ENCODE results near the gene AP5M1.
"Not testable (repeated sequence)": the region's sequence is repeated elsewhere in the genome, so short reads cannot be mapped to it uniquely, and the experiment has no call there.

AP5M1 gene

DNA sequence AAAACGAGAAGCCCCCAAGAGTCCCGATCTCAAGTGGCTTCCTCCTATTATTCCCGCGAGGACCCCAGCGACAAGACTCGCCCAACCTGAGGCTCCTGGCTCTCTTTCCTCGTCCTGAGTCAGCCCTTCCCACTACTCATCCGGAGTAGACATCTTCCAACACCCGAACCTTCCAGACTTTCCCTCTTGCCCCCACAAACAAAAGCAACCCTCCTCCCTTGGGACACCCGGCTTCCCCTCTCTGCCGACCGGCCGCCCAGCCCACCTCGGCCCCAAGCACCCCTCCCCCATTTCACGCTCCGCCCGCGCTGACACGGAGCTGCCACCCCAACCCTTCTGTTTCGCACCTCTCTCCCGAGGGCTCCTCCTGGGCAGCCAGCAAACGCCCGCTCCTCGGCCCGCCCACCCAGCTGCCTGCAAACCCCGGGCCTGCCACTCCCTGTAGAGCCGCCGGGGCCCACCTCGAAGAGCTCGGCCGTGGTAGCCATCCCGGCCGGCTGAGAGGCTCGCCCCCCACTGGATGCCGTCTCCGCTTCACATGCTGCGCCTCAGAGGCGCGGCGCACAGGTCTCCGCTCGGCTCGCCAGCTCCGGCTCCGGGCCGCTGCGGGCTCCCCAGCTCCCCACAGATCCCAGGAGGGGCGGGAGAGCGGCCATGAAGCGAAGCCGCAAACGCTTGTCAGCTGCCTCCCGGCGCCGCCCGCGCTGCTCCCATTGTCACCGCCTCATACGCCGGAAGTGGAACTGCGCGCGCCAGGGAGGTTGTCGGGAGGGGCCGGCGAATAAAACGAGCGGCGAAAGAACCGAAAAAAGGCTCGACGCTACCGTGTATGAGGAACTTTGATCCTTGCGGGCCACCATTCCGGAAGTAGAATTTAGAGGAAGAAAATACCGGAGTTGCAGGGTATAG is at the start of gene AP5M1, which contains the start of gene EXOC5:
Gene AP5M1, plus strand, starts transcription at position 811 of the 909 bp plus-strand sequence. CDS start 344 bp downstream, outside the sequence.
Gene EXOC5, minus strand, starts transcription at position 745 of the 909 bp plus-strand sequence. Its CDS starts 257 bp downstream, at position 488.
- peak; percentile 94 for DNase-seq (ENCODE audit: low spot score)

DNA sequence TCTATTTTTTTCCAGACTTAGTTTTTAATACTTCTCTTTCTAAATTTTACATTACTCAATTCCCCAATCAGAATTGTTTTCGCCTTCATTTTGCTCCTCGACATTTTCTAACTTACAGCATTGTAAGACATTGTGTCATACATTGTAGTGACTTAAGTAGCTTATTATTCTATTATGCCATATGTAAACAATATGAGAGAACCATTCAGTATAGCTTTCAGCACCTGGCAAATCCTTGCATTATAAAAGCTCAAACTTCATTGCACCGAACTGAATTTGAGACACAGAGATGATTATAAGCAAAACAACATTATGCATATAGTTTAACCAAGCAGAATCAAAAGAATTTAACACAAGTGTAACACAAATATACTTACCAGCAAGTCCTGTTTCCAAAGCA is 46.8 kb upstream of the AP5M1 start:
- no peak for DNase-seq (ENCODE audit: low spot score)

DNA sequence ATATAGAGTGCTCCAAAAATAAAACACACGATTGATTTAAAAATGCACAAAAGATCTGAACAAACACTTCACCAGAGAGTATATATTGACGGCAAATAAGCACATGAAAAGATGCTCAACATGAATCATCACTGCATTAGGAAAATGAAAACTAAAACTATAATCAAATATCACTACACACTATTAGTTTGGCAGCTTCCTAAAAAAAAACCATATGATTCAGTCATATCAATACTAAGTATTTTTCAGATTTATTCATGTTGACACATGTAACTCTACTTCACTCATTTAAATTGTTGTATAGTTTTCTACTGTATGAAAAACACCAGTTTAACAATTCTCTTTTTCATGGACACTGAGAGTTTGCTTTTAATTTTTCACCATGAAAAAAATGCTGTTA is 41.7 kb upstream of the AP5M1 start:
- no peak for DNase-seq (ENCODE audit: low spot score)

GRCh38 chr14:57228320-57228719 is 40.5 kb upstream of the AP5M1 start:
- DNase-seq (ENCODE audit: low spot score), result not testable (repeated sequence)

DNA sequence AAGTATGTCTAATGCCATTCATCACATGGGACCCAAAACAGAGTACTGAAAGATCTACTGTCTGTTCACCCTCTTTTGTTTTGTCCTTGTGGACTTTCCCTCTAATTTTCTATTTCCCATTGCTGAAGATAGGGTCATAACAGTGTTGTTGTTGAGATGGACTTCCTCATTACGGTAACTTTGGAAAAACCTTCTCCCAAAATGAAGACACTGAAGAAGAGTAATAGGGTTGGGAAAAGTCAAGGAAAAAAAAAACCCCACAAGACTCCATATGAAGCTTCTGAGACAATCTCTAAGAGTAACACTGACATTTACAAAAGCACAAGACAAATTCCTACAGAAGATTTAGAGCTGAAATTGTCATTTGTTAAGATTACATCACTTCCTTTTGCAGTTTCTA is 36.8 kb upstream of the AP5M1 start:
- DNase-seq (ENCODE audit: low spot score), result no peak

DNA sequence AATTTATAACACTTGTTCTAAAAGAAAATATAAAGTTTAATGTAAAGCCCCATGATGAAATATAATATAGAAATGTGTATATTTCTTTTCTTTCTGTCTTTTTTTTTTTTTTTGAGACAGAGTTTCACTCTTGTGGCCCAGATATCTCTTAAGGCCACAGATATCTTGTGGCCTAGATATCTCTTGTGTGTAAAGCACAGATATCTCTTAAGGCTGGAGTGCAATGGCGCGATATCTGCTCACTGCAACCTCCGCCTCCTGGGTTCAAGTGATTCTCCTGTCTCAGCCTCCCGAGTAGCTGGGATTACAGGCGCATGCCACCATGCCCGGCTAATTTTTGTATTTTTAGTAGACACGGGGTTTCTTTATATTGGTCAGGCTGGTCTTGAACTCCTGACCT is 28.7 kb upstream of the AP5M1 start:
- DNase-seq (ENCODE audit: low spot score), result not testable (repeated sequence)

GRCh38 chr14:57243320-57243719 is 25.5 kb upstream of the AP5M1 start:
- DNase-seq (ENCODE audit: low spot score), result no peak

DNA sequence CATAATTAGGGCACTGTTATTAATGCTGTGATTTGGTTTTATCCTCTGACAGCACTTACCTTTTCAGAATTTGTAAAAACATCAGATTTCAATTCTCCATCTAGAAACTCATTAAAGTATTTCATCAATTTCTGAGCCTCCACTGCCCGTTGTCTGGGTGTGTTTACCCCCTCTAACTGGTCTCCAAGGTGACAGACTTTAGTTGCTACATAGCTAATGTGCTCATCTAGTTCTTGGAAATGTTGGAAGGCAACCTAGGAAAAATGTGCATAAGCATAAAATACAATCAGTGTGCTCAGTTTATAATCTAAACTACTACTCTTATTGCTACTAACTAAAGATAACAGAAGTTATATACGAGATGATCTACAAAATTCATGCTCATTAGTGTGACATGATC is 24.7 kb upstream of the AP5M1 start:
- no peak for DNase-seq (ENCODE audit: low spot score)

GRCh38 chr14:57245941-57246340 is 22.8 kb upstream of the AP5M1 start:
- DNase-seq (ENCODE audit: low spot score), result no peak

DNA sequence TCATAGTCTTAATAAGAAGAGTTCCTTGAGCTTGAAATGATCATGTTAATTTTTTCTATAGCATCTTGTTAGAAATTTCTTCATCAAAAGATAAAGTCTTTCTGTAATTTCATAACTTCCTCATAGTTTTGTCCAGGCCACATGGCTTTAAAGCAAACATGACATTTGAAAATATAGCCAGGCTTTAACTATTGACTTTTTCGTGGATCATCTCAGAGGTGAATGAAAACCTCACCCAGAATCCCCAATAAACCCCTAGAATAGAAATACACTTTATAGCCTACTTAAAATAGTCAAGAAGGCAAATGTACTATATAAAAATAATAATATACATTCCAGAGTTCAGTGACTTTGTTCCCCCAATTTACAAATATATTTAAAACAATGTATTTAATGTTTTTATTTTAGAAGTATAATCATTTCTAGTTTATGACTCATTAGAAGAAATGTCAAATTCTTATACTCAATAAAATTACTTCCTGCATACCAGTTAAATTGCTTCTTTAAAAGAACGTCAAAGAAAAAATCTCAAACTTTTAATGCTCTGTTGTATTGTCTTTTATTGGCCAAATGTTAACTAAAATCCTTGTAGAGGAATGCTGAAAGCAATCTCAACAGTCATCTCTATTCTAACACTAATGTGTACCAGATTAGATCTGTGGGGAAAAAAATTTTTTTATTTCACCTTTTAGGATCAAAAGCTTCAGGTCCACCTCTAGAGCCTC is 21.7 kb upstream of the AP5M1 start:
- DNase-seq (ENCODE audit: low spot score), result no peak

DNA sequence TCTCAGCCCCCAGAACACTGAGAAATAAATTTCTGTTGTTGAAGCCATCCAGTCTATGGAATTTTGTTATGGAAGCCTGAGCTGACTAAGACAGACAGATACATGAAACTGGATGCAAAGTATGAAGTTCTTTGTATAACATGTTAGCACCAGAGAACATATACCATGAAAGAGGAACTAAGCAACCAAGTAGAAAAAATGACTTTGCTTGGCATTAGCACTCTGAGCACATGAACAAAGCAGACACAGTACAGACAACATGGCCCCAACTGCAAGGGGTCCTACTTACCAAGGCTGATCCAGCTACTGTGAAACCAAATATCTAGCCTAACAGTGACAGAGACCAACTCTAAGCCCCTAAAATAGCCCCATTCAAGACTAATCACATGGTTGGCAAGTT is 13.9 kb upstream of the AP5M1 start:
- DNase-seq (ENCODE audit: low spot score), result no peak

GRCh38 chr14:57258221-57258620 is 10.6 kb upstream of the AP5M1 start:
- not testable (repeated sequence) for DNase-seq (ENCODE audit: low spot score)

- no peak for DNase-seq (ENCODE audit: low spot score)
These were observed 9.1 kb upstream of the AP5M1 start for GRCh38 chr14:57259672-57260071.

DNA sequence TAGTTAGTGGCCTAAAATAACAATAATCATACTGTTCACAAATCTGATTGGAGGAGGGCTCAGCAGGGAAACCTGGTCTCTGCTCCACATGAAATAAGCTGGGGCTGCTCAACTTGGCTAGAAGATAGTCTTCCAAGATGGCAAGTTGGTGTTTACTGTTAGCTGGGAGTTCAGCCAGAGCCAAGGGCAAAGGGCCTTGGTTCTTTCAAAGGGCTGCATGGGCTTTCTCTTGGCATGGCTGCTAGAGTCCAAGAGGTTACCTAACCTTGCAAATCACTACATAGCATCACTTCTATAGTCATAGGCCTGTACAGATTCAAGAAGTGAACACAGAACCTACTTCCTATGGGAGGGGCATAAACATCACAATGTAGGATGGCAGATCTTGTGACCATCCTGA is 7.2 kb upstream of the AP5M1 start:
- no peak for DNase-seq (ENCODE audit: low spot score)

DNA sequence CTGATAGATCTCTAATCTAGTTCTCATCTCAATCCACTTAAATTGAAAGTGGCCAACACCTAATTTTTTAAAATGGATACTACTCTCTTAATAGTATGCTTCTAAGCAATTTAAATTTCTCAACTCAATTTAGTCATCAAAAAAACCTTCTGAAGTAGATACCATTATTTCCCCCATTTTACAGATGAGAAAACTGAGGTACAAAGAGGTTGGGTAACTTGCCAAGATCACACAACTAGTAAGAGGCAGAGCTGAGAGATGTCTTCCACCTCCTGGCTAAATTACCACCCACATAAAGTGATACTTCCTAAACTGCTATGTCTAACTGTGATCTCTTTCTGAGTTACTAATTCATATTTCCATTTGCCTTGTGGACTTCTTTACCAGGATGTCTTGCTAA is 6.7 kb upstream of the AP5M1 start:
- no peak for DNase-seq (ENCODE audit: low spot score)

DNA sequence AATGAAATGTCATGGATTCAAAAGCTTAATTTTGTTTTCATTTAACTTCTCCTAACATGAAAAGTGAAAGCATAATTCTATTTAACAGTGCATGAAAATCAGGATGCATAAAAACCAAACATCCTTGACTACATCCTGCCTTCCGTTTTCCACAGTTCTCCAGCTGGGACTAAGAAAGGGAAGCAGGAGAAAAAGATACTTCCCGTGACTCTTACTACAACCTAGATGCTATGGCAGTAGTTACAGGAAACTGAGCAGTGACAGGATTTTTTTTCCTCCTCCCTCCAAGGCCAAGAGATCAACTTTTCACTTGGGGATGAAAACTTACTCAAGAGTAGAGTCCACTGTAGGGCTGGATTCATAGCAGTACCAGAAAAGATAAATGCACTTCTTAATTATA is 2.7 kb upstream of the AP5M1 start:
- DNase-seq (ENCODE audit: low spot score), result peak; percentile 14

DNA sequence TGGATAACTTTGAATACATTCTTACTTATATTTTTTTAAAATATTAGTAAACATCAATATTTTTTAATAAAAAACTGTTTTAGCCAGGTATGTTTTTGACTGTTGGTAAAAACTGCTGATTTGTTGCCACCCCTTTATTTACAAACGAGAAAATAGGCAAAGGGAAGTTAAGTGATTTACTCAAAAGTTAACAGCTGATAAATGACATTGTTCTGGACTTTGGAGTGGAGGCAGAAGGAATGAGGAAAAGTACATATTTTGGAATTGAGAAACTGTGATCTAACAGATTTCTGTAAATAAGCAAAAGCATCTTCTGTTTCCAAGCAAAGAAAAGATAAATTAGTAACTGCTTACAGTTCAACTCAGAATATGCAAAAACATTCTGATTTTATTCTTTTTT is 4.5 kb downstream of the AP5M1 start:
- DNase-seq (ENCODE audit: low spot score), result no peak

DNA sequence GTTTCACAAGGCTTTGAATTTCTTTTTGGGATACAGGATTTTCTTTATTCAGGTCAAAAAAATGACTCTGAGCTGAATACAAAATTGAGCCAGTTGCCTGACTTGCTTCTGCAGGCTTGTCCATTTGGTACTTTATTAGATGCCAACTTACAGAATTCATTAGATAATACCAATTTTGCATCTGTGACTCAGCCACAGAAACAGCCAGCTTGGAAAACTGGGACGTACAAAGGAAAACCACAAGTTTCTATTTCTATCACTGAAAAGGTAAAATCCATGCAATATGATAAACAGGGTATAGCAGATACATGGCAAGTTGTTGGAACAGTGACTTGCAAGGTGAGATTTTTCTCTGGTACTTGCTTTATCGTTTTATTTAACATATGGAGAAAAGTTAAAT is 5.8 kb downstream of the AP5M1 start:
- DNase-seq (ENCODE audit: low spot score), result no peak

- no peak for DNase-seq (ENCODE audit: low spot score)
These were observed 6.4 kb downstream of the AP5M1 start for GRCh38 chr14:57275023-57275664.

DNA sequence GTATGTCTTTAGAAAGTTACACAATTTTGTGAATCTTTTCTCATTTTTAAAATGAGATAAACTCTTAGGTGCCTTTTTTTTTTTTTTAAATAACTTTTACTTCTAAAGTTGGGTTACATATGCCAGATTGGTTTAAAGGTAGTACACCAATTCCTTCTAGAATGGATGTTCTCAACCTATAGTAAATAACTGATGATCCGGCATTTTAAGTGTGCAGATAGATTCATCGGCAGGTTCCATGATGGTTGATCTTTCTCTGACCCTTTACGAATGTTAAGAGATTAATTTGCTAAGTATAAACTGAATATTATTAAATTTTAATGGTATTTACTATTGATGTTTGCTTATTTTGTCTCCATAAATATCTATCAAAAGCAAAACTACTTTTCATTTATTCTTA is 8.3 kb downstream of the AP5M1 start:
- no peak for DNase-seq (ENCODE audit: low spot score)

GRCh38 chr14:57287745-57288144 is 19.0 kb downstream of the AP5M1 start:
- DNase-seq (ENCODE audit: low spot score), result no peak

DNA sequence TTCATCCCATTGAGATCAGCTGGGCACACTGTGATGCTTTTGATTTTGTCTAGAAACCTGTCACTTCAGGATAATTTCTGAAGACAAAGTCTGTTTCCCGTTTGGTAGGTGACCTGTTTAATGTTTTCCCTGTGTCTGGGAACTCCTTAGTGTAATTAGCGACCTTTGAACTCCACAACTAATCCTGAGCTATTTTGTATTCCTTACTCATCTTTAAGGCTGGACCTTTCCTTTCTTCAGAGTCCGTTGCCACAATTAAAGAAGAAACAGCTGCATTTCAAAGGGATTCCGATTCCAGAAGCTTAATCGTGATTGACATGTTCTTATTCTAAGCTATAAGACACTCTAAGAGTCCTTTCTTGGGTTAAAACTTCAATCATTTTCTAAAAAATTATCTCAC is 22.0 kb downstream of the AP5M1 start:
- DNase-seq (ENCODE audit: low spot score), result no peak
